Omental fat pad (tissue), 4 donors: Measurements from ENCODE around the gene RNF135. TPM values are rescaled to one million over a fixed set of nuclear protein-coding genes. Genes with fewer than 3 reads are reported as not detected.
"Not testable (repeated sequence)": the region's sequence is repeated elsewhere in the genome, so short reads cannot be mapped to it uniquely, and the experiment has no call there.

Experiments
- ATAC-seq: fragments of 150-250 bp; one replicate; pipeline ENCODE4 v1.9.1; 2016; ENCODE audit warnings: mild to moderate bottlenecking, moderate library complexity; ENCODE audit not compliant: low FRiP score
- DNase-seq: peaks from one replicate; pipeline ENCODE4 v3.0.0-alpha.2; 2019; ENCODE audit warnings: low spot score
- CTCF ChIP-seq, 3 donors: fragments of 450-650 bp; IDR thresholded peaks; one replicate each; pipeline ENCODE4 v1.5.1; 2016 to 2017; ENCODE audit warnings: antibody characterized with exemption in 3 of 3, mild to moderate bottlenecking in 3 of 3, moderate library complexity in 2 of 3
- small RNA-seq: library from RNA; depleted of rRNA; stranded (forward); fragments of <200 nt; gene quantifications from one replicate; pipeline ENCODE3, GENCODE V24; 2016
- total RNA-seq, 4 donors: library from RNA; depleted of rRNA; stranded (reverse); fragments of >200 nt; gene quantifications; one replicate each; pipeline ENCODE4 v1.1.0, GENCODE V29; 2016

The RNF135 gene
- total RNA-seq, 4 donors from 2014 or later, result 24.7 to 57.5 (median 40.5) TPM

GRCh38 chr17:31031841-31032240 is 61.0 kb downstream of the RNF135 start:
- DNase-seq (no peak), ATAC-seq (no peak)
- no peak for TF ChIP-seq CTCF (IDR thresholded peaks at IDR 0.05)

GRCh38 chr17:31035611-31036010 is 64.8 kb downstream of the RNF135 start:
- not testable (repeated sequence) for ATAC-seq, DNase-seq

GRCh38 chr17:31040837-31041236 is 70.0 kb downstream of the RNF135 start:
- not testable (repeated sequence) for ATAC-seq, DNase-seq

GRCh38 chr17:31042378-31042777 is 71.5 kb downstream of the RNF135 start:
- not testable (repeated sequence) for ATAC-seq, DNase-seq

- not testable (repeated sequence) for ATAC-seq, DNase-seq
Measured at GRCh38 chr17:31046856-31047425, 76.1 kb downstream of the RNF135 start.

- no peak for ATAC-seq
- TF ChIP-seq CTCF (IDR thresholded peaks at IDR 0.05), result no peak
- no peak for DNase-seq
Measured at GRCh38 chr17:31048142-31048541, 77.3 kb downstream of the RNF135 start.

- ATAC-seq, result no peak
- TF ChIP-seq CTCF (IDR thresholded peaks at IDR 0.05), result no peak
Measured at GRCh38 chr17:31048780-31049179, 77.9 kb downstream of the RNF135 start.

More at GRCh38 chr17:31048780-31049179, 77.9 kb downstream of the RNF135 start:
- no peak for DNase-seq

Small RNA genes within 50 kb of the gene (small RNA-seq; reads per million reads assigned to genes)
- not detected for gene AC138207.3
- not detected for gene RN7SL138P

Other genes with a start within 250 kb of the RNF135 start
- 10 to 100 TPM; 11.4 to 22.7 (median 17.1) TPM for gene CRLF3, start 146.3 kb upstream of the RNF135 start, total RNA-seq
- gene ATAD5, start 139.1 kb upstream of the RNF135 start, total RNA-seq, result 1 to 10 TPM in 2 of 4 donors, under 1 TPM in 2; 0.74 to 2.5 (median 1.2) TPM
- gene TEFM, start 64.8 kb upstream of the RNF135 start, total RNA-seq, result 10 to 100 TPM in 2 of 4 donors, 1 to 10 TPM in 2; 6.3 to 15.4 (median 10.2) TPM
- 10 to 100 TPM; 25.1 to 72.5 (median 51.8) TPM for gene ADAP2, start 49.1 kb upstream of the RNF135 start, total RNA-seq
- gene NF1, start 123.9 kb downstream of the RNF135 start, total RNA-seq, result 10 to 100 TPM; 51.9 to 67.8 (median 66.3) TPM